Parathyroid adenoma (tissue), 2 donors: ENCODE results near the gene ARHGEF10L.

ENCODE experiments used
- H2AFZ ChIP-seq: fragments of 300-600 bp; sonication (generic); one replicate; pipeline ENCODE4 v1.7.0; 2017; ENCODE audit warnings: antibody characterized with exemption, mild to moderate bottlenecking
- H3K27ac ChIP-seq: fragments of 300-600 bp; sonication (generic); one replicate; pipeline ENCODE4 v1.7.0; 2017
- H3K27me3 ChIP-seq: fragments of 300-600 bp; sonication (generic); one replicate; pipeline ENCODE4 v1.7.0; 2017; ENCODE audit warnings: low read length; ENCODE audit not compliant: control insufficient read depth, insufficient read depth
- H3K36me3 ChIP-seq: fragments of 300-600 bp; sonication (generic); one replicate; pipeline ENCODE4 v1.7.0; 2017; ENCODE audit warnings: low read length; ENCODE audit not compliant: control insufficient read depth, insufficient read depth
- H3K4me1 ChIP-seq: fragments of 300-600 bp; sonication (generic); one replicate; pipeline ENCODE4 v1.7.0; 2017; ENCODE audit warnings: control low read depth
- H3K4me2 ChIP-seq: fragments of 300-600 bp; sonication (generic); one replicate; pipeline ENCODE4 v1.7.0; 2017; ENCODE audit warnings: low read length
- H3K4me3 ChIP-seq: fragments of 300-600 bp; sonication (generic); one replicate; pipeline ENCODE4 v1.7.0; 2017; ENCODE audit warnings: low read depth, low read length
- H3K79me2 ChIP-seq: fragments of 300-600 bp; sonication (generic); one replicate; pipeline ENCODE4 v1.7.0; 2017; ENCODE audit warnings: control low read depth
- H3K9ac ChIP-seq: fragments of 300-600 bp; sonication (generic); one replicate; pipeline ENCODE4 v1.7.0; 2017; ENCODE audit warnings: mild to moderate bottlenecking
- H3K9me3 ChIP-seq: fragments of 300-600 bp; sonication (generic); one replicate; pipeline ENCODE4 v1.7.0; 2017; ENCODE audit warnings: low read length; ENCODE audit not compliant: control insufficient read depth
- TF ChIP-seq, protein P1 (sequence below): fragments of 300-600 bp; sonication (generic); IDR thresholded peaks from one replicate; pipeline ENCODE4 v1.7.0; 2017; ENCODE audit warnings: antibody characterized with exemption, mild to moderate bottlenecking
- donor health status: primary hyperparathyroidism.

The ARHGEF10L gene

DNA sequence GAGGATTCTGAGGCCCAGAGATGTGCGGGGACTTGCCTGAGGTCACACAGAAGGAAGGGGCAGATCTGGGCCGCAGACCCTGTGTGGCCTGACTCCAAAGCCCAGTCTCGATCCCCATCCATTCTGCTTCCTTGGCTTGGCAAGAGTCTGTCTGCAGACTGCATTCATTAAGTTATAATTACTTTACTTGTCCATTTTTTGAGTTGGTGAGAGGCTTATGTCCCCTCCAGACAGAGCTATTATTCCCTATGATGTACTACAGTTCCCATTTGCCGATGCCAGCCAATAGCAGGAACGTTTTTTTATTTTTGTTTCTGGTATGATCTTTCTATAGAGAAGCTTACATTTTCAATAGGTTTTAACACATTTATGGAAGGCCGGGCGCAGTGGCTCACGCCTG lies 101.5 kb downstream of the ARHGEF10L start:
- H3K9ac ChIP-seq = no peak overlapping the region
- no peak overlapping the region for H3K4me3 ChIP-seq
- H3K36me3 ChIP-seq = no peaks in the 10 kb centered on the region
- H3K4me1 ChIP-seq = no peaks in the 10 kb centered on the region
- no peak overlapping the region for H3K27ac ChIP-seq
- TF ChIP-seq, protein P1, sequence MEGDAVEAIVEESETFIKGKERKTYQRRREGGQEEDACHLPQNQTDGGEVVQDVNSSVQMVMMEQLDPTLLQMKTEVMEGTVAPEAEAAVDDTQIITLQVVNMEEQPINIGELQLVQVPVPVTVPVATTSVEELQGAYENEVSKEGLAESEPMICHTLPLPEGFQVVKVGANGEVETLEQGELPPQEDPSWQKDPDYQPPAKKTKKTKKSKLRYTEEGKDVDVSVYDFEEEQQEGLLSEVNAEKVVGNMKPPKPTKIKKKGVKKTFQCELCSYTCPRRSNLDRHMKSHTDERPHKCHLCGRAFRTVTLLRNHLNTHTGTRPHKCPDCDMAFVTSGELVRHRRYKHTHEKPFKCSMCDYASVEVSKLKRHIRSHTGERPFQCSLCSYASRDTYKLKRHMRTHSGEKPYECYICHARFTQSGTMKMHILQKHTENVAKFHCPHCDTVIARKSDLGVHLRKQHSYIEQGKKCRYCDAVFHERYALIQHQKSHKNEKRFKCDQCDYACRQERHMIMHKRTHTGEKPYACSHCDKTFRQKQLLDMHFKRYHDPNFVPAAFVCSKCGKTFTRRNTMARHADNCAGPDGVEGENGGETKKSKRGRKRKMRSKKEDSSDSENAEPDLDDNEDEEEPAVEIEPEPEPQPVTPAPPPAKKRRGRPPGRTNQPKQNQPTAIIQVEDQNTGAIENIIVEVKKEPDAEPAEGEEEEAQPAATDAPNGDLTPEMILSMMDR = no peak
- no peaks in the 10 kb centered on the region for H3K27me3 ChIP-seq
- H2AFZ ChIP-seq = no peak overlapping the region
- no peaks in the 10 kb centered on the region for H3K79me2 ChIP-seq
- no peak overlapping the region for H3K4me2 ChIP-seq
- no peaks in the 10 kb centered on the region for H3K9me3 ChIP-seq

DNA sequence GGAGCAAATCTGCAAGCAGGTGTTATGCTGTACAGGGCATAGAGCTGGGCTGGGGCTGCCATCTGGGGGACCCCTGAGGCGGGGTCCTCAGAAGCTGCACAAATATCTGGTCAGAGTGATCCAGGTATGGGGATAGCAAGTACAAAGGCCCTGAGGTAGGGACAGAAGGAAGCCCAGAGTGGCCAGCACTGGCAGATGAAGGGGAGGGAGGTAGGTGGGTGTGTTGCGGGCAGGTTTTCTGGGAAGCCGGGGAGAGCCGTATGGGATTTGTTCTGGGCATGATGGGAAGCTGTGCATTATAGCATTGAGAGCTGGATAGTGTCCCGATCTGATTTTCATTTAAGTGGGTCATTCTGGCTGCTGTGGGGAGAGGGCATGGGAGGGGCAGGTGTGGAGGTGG lies 102.7 kb downstream of the ARHGEF10L start:
- H3K9me3 ChIP-seq = no peaks in the 10 kb centered on the region
- no peak overlapping the region for H3K9ac ChIP-seq
- no peaks in the 10 kb centered on the region for H3K79me2 ChIP-seq
- H3K4me3 ChIP-seq = no peak overlapping the region
- no peaks in the 10 kb centered on the region for H3K27me3 ChIP-seq
- TF ChIP-seq, protein P1 = no peak
- H3K36me3 ChIP-seq = no peaks in the 10 kb centered on the region
- H3K4me1 ChIP-seq = no peaks in the 10 kb centered on the region
- H3K27ac ChIP-seq = no peak overlapping the region
- H3K4me2 ChIP-seq = no peak overlapping the region
- no peak overlapping the region for H2AFZ ChIP-seq

DNA sequence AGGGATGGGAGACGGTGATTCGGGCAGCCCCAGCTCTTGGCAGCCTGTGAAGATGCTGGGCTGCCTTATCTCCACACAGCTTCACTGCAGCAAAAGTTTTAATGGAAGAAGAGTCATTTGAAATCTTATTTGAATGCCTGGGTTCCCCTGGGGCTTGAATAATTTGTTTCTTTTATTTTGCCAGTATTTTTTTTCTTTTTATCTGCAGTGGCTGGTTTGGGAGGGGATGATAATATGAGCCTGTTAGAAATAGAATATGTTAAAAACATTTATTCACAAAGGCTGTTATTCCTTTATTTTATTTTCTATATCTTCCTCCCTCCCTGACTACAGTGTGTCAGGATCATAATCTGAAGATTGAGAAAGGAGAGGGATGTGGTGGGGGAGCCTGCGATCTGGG lies 103.4 kb downstream of the ARHGEF10L start:
- H3K4me3 ChIP-seq = no peak overlapping the region
- H3K36me3 ChIP-seq = no peaks in the 10 kb centered on the region
- H3K4me2 ChIP-seq = no peak overlapping the region
- no peaks in the 10 kb centered on the region for H3K9me3 ChIP-seq
- no peaks in the 10 kb centered on the region for H3K79me2 ChIP-seq
- no peak overlapping the region for H3K27ac ChIP-seq
- H3K9ac ChIP-seq = no peak overlapping the region
- no peak overlapping the region for H2AFZ ChIP-seq
- no peaks in the 10 kb centered on the region for H3K27me3 ChIP-seq
- TF ChIP-seq, protein P1 = no peak
- H3K4me1 ChIP-seq = no peaks in the 10 kb centered on the region

DNA sequence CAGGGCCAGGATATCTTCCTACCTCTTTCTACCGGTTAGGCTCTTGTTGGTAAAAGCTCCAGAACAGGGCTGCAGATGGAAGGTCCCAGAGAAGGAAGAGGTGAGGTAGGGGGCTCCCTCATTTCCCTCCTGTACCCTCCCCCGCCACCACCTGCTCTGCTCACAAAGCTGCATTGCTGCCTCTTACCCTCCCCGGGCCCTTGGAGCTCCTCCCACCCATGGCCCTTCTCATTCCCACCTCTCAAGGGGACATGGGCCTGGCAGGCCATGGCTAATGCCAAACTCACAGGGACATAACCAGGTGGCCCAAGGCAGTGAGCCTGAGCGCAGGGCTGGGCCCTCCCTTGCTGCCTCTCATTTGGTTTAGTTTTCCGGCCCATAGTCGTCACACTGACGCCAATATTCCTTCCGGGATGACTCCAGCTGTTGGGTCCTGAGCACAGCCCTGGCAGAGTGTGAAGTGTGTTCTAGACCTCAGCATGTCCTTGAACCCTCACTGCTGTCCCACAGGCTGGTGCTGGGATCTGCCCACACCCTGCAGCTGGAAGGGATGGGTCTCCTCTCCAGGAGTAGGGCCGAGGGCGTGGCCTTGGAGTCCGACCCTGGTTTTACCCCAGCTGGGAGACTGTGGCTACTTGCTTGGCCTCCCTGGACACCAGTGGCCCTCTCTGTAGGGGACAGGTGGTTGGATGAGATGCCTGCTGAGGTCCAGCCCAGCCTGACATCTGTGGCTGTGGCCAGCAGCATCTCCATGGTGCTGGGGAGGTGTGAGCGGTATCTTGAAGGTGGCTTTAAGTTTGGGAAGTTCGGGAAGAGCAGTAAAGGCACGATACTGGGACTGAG lies 104.6 kb downstream of the ARHGEF10L start:
- TF ChIP-seq, protein P1 = no peak
- no peaks in the 10 kb centered on the region for H3K36me3 ChIP-seq
- H2AFZ ChIP-seq = no peak overlapping the region
- H3K4me2 ChIP-seq = no peak overlapping the region
- H3K4me3 ChIP-seq = no peak overlapping the region
- H3K79me2 ChIP-seq = no peaks in the 10 kb centered on the region
- H3K27me3 ChIP-seq = no peaks in the 10 kb centered on the region
- H3K9me3 ChIP-seq = no peaks in the 10 kb centered on the region
- no peak overlapping the region for H3K9ac ChIP-seq
- H3K27ac ChIP-seq = no peak overlapping the region
- H3K4me1 ChIP-seq = no peaks in the 10 kb centered on the region
